ENCODE data around the gene SLC7A5.

The SLC7A5 gene

DNA sequence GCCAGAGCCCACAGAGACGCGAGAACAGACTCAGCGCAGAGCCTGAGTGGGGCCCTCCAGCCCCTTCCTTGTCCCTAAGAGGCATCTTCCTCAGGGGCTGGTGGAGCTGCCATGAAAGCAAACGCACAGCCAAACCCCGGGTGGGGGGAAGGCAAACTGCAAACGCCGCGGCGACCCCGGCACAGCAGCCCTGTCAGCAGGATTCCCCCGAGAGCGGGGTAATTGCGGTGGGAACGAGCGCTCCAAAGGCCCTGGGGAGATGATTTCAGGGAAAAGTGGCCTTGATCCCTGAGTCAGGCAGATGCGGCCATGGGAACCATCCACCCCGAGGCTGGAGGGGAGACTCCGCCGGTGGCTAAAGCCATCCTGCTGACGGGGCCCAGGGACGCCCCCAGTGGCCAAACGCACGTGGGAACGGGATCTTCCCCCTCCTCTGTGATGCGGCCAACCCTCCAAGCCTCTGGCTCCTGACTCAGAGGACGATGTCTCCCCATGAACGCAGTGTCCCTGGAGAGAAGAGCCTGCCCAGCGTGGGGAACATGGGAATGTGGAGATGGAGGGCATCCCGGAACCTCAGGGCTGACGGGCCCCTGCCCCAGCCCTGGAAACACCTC lies 25.1 kb downstream of the SLC7A5 start:
- TF ChIP-seq, protein P1, sequence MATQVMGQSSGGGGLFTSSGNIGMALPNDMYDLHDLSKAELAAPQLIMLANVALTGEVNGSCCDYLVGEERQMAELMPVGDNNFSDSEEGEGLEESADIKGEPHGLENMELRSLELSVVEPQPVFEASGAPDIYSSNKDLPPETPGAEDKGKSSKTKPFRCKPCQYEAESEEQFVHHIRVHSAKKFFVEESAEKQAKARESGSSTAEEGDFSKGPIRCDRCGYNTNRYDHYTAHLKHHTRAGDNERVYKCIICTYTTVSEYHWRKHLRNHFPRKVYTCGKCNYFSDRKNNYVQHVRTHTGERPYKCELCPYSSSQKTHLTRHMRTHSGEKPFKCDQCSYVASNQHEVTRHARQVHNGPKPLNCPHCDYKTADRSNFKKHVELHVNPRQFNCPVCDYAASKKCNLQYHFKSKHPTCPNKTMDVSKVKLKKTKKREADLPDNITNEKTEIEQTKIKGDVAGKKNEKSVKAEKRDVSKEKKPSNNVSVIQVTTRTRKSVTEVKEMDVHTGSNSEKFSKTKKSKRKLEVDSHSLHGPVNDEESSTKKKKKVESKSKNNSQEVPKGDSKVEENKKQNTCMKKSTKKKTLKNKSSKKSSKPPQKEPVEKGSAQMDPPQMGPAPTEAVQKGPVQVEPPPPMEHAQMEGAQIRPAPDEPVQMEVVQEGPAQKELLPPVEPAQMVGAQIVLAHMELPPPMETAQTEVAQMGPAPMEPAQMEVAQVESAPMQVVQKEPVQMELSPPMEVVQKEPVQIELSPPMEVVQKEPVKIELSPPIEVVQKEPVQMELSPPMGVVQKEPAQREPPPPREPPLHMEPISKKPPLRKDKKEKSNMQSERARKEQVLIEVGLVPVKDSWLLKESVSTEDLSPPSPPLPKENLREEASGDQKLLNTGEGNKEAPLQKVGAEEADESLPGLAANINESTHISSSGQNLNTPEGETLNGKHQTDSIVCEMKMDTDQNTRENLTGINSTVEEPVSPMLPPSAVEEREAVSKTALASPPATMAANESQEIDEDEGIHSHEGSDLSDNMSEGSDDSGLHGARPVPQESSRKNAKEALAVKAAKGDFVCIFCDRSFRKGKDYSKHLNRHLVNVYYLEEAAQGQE (IDR thresholded peaks at IDR 0.05; ENCODE audit: insufficient replicate concordance, low read depth), result no peak
- TF ChIP-seq GABPA (IDR thresholded peaks at IDR 0.05; ENCODE audit: low read depth) (no peak), POLR2AphosphoS5 (IDR thresholded peaks at IDR 0.05; ENCODE audit: low read depth) (no peak), SPI1 (IDR thresholded peaks at IDR 0.05; ENCODE audit: borderline replicate concordance, low read depth) (no peak)
- TF ChIP-seq, protein P2, sequence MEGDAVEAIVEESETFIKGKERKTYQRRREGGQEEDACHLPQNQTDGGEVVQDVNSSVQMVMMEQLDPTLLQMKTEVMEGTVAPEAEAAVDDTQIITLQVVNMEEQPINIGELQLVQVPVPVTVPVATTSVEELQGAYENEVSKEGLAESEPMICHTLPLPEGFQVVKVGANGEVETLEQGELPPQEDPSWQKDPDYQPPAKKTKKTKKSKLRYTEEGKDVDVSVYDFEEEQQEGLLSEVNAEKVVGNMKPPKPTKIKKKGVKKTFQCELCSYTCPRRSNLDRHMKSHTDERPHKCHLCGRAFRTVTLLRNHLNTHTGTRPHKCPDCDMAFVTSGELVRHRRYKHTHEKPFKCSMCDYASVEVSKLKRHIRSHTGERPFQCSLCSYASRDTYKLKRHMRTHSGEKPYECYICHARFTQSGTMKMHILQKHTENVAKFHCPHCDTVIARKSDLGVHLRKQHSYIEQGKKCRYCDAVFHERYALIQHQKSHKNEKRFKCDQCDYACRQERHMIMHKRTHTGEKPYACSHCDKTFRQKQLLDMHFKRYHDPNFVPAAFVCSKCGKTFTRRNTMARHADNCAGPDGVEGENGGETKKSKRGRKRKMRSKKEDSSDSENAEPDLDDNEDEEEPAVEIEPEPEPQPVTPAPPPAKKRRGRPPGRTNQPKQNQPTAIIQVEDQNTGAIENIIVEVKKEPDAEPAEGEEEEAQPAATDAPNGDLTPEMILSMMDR (IDR thresholded peaks at IDR 0.05; ENCODE audit: insufficient read depth, low read length), result no peak
- H3K4me3 ChIP-seq (replicated peaks; ENCODE audit: insufficient read depth, low read length), result no peak overlapping the region
- H3K27me3 ChIP-seq (ENCODE audit: insufficient read depth, poor library complexity, severe bottlenecking), result no peaks in the 10 kb centered on the region
- no peak overlapping the region for H3K27ac ChIP-seq (replicated peaks)
- DNase-seq (ENCODE audit: low read depth in 1 of 2, low spot score in 1 of 2), result no peak

DNA sequence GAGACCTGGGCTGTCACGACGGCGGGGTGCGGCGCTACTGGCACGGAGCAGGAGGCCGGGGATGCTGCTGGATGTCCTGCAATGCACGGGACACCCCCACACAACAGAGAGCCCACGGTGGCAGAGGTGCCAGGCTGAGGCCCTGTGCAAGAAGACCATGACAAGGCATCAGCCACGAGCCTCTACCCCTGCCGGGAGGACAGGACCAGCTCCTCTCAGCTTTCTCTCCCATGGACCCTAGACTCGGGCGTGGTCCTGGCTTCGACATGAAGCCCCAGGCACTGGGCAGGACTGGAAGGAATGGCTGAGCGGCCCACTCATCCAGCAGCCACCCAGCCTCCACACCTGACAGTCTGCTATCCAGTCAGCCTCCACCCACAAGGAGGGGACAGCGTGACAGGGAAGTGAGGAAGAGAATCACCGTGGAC lies 25.6 kb downstream of the SLC7A5 start:
- DNase-seq (ENCODE audit: low read depth in 1 of 2, low spot score in 1 of 2), result no peak
- TF ChIP-seq, protein P1 (IDR thresholded peaks at IDR 0.05; ENCODE audit: insufficient replicate concordance, low read depth), result no peak
- TF ChIP-seq GABPA (IDR thresholded peaks at IDR 0.05; ENCODE audit: low read depth), result no peak
- TF ChIP-seq, protein P2 (IDR thresholded peaks at IDR 0.05; ENCODE audit: insufficient read depth, low read length), result no peak
- TF ChIP-seq POLR2AphosphoS5 (IDR thresholded peaks at IDR 0.05; ENCODE audit: low read depth), result no peak
- TF ChIP-seq SPI1 (IDR thresholded peaks at IDR 0.05; ENCODE audit: borderline replicate concordance, low read depth), result no peak
- no peaks in the 10 kb centered on the region for H3K27me3 ChIP-seq (ENCODE audit: insufficient read depth, poor library complexity, severe bottlenecking)
- no peak overlapping the region for H3K4me3 ChIP-seq (replicated peaks; ENCODE audit: insufficient read depth, low read length)
- no peak overlapping the region for H3K27ac ChIP-seq (replicated peaks)

DNA sequence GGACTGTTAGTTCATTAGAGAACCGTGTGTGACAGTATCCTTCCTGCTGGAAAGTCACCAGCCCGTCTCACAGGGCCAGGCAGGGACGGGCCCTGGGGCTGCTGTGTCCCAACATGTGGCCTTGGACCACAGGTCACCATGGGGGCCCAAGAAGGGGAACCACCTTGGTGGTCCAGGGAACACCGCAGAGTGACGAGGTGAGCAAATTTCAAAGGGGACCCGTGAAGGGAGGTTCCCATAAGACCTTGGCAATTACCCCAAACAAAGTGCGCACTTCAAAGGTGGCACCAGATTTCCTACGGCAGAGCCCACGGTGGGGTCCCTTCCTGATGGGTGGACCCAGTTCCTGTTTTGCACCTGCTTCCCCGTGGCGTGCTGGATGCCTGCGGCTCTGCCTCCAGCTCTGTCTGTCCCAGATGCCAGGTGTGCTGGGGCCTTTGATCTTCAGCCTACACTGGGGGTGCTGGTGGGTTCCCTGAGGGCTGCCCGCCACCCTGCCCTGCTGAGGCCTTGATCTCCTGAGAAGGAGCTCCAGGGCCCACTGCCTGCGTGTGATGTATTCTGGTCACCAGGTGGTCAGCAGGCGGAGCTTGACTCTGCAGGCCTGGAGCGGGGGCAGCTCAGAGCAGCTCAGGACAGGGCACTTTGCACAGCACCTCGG lies 27.0 kb downstream of the SLC7A5 start:
- Histone ChIP-seq H3K4me3 (replicated peaks; ENCODE audit: insufficient read depth, low read length) (no peak overlapping the region), H3K27me3 (ENCODE audit: insufficient read depth, poor library complexity, severe bottlenecking) (no peaks in the 10 kb centered on the region), H3K27ac (replicated peaks) (no peak overlapping the region)
- TF ChIP-seq GABPA (IDR thresholded peaks at IDR 0.05; ENCODE audit: low read depth), result no peak
- TF ChIP-seq, protein P2 (IDR thresholded peaks at IDR 0.05; ENCODE audit: insufficient read depth, low read length), result no peak
- no peak for TF ChIP-seq POLR2AphosphoS5 (IDR thresholded peaks at IDR 0.05; ENCODE audit: low read depth)
- no peak for TF ChIP-seq SPI1 (IDR thresholded peaks at IDR 0.05; ENCODE audit: borderline replicate concordance, low read depth)
- TF ChIP-seq, protein P1 (IDR thresholded peaks at IDR 0.05; ENCODE audit: insufficient replicate concordance, low read depth), result no peak
- no peak for DNase-seq (ENCODE audit: low read depth in 1 of 2, low spot score in 1 of 2)

Data from HL-60 (cell line).